SU-DHL-6 (cell line): Measurements from ENCODE around the gene SEC23B.

Experiments
- EZH2phosphoT487 ChIP-seq: fragments of 200-600 bp; sonication (generic), shearing (Covaris generic); conservative IDR thresholded peaks from 2 replicates; pipeline ENCODE4 v1.6.1; 2018; ENCODE audit warnings: mild to moderate bottlenecking, antibody characterized with exemption, low read length, moderate library complexity, mixed read lengths
- TF ChIP-seq, protein P1 (sequence below): fragments of 200-600 bp; sonication (generic); IDR thresholded peaks from one replicate; pipeline ENCODE4 v1.5.1; 2017; ENCODE audit warnings: antibody characterized with exemption, mild to moderate bottlenecking, low read length, moderate library complexity; ENCODE audit not compliant: insufficient read depth, poor library complexity, severe bottlenecking

DNA sequence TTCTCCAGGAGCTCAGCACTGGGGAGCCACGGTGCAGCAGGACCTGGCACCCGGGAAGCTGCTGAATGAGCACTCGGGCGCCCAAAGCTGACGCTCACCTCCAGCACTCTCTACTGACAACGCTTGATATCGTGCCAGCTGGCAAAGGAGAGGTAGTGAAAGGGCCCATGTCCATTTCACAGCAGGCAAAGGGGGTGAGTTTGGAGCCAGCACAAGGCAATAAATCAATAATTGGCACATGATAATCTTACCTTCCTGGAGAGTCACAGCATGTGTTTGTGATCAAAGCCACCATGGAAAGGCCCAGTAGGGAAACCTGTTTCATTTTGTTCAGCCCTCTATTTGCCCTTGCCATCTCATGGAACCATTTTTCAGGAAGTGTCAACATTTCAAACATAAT is 36.2 kb downstream of the SEC23B start:
- TF ChIP-seq, protein P1, sequence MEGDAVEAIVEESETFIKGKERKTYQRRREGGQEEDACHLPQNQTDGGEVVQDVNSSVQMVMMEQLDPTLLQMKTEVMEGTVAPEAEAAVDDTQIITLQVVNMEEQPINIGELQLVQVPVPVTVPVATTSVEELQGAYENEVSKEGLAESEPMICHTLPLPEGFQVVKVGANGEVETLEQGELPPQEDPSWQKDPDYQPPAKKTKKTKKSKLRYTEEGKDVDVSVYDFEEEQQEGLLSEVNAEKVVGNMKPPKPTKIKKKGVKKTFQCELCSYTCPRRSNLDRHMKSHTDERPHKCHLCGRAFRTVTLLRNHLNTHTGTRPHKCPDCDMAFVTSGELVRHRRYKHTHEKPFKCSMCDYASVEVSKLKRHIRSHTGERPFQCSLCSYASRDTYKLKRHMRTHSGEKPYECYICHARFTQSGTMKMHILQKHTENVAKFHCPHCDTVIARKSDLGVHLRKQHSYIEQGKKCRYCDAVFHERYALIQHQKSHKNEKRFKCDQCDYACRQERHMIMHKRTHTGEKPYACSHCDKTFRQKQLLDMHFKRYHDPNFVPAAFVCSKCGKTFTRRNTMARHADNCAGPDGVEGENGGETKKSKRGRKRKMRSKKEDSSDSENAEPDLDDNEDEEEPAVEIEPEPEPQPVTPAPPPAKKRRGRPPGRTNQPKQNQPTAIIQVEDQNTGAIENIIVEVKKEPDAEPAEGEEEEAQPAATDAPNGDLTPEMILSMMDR = no peak
- TF ChIP-seq EZH2phosphoT487 = no peak
